ENCODE data around the gene C20orf204. TPM values are rescaled to one million over a fixed set of nuclear protein-coding genes. Genes with fewer than 3 reads are reported as not detected.

C20orf204 gene
- total and polyA plus RNA-seq, 10 of the 15 experiments (the other 5 are each of a cell fraction or from before 2014, with no cell fraction given), result 0.24 to 56.0 (median 12.4) TPM

DNA sequence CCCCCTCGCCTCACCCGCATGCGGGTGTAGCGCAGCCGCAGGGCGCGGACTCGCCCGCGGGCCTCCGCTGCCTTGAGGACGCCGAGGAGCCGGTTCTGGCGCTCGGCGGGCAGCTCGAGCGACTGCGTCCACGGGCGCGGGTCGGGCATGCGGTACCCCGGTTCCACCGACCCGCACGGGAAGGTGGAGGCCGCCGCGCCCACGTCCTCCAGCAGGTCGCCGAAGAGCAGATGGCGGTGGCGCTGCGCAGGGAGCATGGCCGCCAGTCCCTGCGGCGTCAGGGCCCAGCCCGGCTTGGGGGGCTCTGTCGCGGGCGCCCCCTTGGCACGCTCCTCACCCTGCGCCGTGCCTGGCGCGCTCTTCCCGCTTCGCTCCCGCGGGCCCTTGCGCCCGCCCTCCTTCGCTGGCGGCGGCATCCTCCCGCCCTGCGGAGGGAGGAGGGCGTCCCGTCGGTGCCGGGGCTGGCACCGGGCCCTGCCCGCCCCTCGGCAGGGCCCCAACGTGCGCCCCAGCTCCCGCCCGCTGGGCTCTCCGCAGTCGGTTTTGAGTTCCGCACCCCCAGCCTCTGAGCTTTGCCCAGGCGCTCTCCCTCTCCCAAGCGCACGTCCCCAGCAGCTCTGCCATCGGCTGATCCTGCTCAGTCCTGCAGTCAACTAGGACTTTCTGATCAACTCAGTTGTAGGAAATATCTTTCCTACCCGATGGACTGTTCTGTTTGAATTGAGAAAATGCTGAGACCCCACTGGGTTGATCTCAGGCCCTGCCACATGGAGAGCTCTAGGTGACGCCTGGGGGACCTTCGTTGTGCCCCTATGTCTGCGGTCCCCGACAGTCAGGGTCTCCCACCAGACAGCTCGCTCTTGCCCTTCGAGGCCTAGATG is 48.1 kb downstream of the C20orf204 start, which contains the start of gene LKAAEAR1 (continued):
- no peak for TF ChIP-seq NKRF (conservative IDR thresholded peaks at IDR 0.05)
- TF ChIP-seq, protein P1, sequence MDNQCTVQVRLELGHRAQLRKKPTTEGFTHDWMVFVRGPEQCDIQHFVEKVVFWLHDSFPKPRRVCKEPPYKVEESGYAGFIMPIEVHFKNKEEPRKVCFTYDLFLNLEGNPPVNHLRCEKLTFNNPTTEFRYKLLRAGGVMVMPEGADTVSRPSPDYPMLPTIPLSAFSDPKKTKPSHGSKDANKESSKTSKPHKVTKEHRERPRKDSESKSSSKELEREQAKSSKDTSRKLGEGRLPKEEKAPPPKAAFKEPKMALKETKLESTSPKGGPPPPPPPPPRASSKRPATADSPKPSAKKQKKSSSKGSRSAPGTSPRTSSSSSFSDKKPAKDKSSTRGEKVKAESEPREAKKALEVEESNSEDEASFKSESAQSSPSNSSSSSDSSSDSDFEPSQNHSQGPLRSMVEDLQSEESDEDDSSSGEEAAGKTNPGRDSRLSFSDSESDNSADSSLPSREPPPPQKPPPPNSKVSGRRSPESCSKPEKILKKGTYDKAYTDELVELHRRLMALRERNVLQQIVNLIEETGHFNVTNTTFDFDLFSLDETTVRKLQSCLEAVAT (IDR thresholded peaks at IDR 0.05), result no peak
- TF ChIP-seq NR2C1 (IDR thresholded peaks at IDR 0.05), result no peak
- TF ChIP-seq JUND (IDR thresholded peaks at IDR 0.05; ENCODE audit: low read depth, low read length), result no peak
- no peak for TF ChIP-seq IRF4 (IDR thresholded peaks at IDR 0.05; ENCODE audit: low read depth, low read length)
- TF ChIP-seq POLR2A (IDR thresholded peaks at IDR 0.05; ENCODE audit: low read depth, low read length), result peak; percentile 43; the same call in 1 of the 2 replicates
- no peak for TF ChIP-seq BRCA1 (IDR thresholded peaks at IDR 0.05; ENCODE audit: low read depth, low read length)

DNA sequence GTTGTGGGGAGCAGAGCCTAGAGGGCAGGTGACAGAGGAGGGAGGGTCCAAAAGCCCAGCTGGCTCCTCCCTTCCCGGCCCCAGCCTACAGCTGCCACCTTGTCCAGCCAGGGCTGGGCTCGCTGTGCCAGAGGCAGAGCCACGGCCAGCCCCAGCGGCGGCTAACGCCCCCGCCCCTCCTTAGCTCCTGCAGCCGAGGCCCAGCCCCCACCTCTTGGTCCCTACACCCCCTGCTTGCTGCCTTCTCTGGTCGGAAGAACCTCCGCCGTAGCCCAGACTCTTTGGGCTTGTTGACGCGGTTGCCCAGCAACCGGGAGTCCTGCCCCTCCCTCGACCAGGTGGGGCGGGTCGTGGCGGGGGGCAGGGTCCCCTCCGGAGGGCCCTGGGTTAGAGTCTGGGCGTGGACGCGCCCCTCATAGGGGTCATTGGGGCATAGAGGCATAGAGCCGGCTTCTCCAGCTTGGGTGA is 48.7 kb downstream of the C20orf204 start:
- DNase-seq (ENCODE audit: low read depth, low spot score) (no peak), FAIRE-seq (no peak), ATAC-seq (no peak)
- 25% methylated on average over 22 of the region's 23 CpGs for WGBS (ENCODE audit: insufficient coverage, insufficient replicate concordance, low lambda C conversion rate, missing lambda C conversion rate)
- Histone ChIP-seq H3K36me3 (ENCODE audit: control insufficient read depth in 2 of 2, insufficient read depth in 2 of 2, low read length in 1 of 2) (no peaks in the 10 kb centered on the region), H2AFZ (ENCODE audit: control insufficient read depth, low read depth, low read length) (no peak overlapping the region), H3K79me2 (ENCODE audit: control insufficient read depth, insufficient read depth, low read length) (no peaks in the 10 kb centered on the region), H3K9me3 (replicated peaks; ENCODE audit: control insufficient read depth, insufficient read depth, low read length) (peaks cover 7% of the 10 kb centered on the region; the same call in 1 of the 3 replicates), H3K27me3 (replicated peaks in 1 of 2; ENCODE audit: control insufficient read depth in 2 of 2, insufficient read depth in 2 of 2, low read length in 1 of 2) (peaks cover 2 to 7% of the 10 kb centered on the region in 2 experiments; a peak in 2 of 4 replicates), H4K20me1 (ENCODE audit: control insufficient read depth, insufficient read depth) (no peaks in the 10 kb centered on the region), H3K4me1 (ENCODE audit: control insufficient read depth, insufficient read depth, low read length) (peaks cover 10% of the 10 kb centered on the region), H3K4me2 (ENCODE audit: control insufficient read depth, insufficient read depth) (no peak overlapping the region), H3K4me3 (no peak overlapping the region), H3K27ac (ENCODE audit: control insufficient read depth, insufficient read depth) (no peak overlapping the region), H3K9ac (ENCODE audit: control insufficient read depth, insufficient read depth, low read length) (no peak overlapping the region)
- ChIA-PET POLR2A (interaction anchor here (2.4 kb wide), 1 partner anchor 36 kb away, joined by 12 read pairs; no protein-coding TSS in a partner anchor), SMC1A (ENCODE audit: uncharacterized antibody, unreplicated experiment) (interaction anchor here (1.9 kb wide), 1 partner anchor 29 kb away, joined by 7 read pairs; no protein-coding TSS in a partner anchor), CTCF (interaction anchor here (2.1 to 3.5 kb wide), 2 partner anchors 30 to 36 kb away, joined by 12 to 65 read pairs; no protein-coding TSS in a partner anchor), RAD21 (ENCODE audit: unreplicated experiment) (interaction anchor here (1.9 to 6.7 kb wide), 3 partner anchors 15 to 35 kb away, joined by 7 to 67 read pairs (median 16); no protein-coding TSS in a partner anchor)
- intact Hi-C loops (cut with micrococcal nuclease; ENCODE audit: unreplicated experiment), result no loop called here
- no TSS peak for BruUV-seq (replicated peaks)
- in situ Hi-C loops (cut with MboI), result no loop called here
- TF ChIP-seq HCFC1 (IDR thresholded peaks at IDR 0.05; ENCODE audit: low read length) (no peak), KAT2A (conservative IDR thresholded peaks at IDR 0.05; ENCODE audit: control insufficient read depth, low read depth, low read length) (no peak), ZBTB11 (CRISPR knock-in tag; IDR thresholded peaks at IDR 0.05) (no peak), SRF (IDR thresholded peaks at IDR 0.05; ENCODE audit: low read depth in 2 of 2, low read length in 2 of 2) (no peak), ZNF217 (IDR thresholded peaks at IDR 0.05) (no peak)

All from GM12878 (cell line).